ENCODE measurements around the gene SYCP3.

- no peak for TF ChIP-seq EP300 (IDR thresholded peaks at IDR 0.05; ENCODE audit: borderline replicate concordance in 1 of 2, low read depth in 1 of 2, low read length in 1 of 2)
- no peak for TF ChIP-seq NFIC (IDR thresholded peaks at IDR 0.05; ENCODE audit: borderline replicate concordance)
- TF ChIP-seq CTCF (IDR thresholded peaks at IDR 0.05), result no peak
- TF ChIP-seq SMC3 (IDR thresholded peaks at IDR 0.05; ENCODE audit: low read depth, low read length), result no peak
Measured at GRCh38 chr12:101767537-101767936, 28.3 kb upstream of the SYCP3 start.

Measured in SK-N-SH (cell line).